GM21786 (cell line): ENCODE measurements around the gene TERT.

Experiments
- ATAC-seq: cut with Tn5 transposase; IDR thresholded peaks from one replicate; pipeline ENCODE4 v1.9.1; 2021; ENCODE audit not compliant: unreplicated experiment

TERT gene

DNA sequence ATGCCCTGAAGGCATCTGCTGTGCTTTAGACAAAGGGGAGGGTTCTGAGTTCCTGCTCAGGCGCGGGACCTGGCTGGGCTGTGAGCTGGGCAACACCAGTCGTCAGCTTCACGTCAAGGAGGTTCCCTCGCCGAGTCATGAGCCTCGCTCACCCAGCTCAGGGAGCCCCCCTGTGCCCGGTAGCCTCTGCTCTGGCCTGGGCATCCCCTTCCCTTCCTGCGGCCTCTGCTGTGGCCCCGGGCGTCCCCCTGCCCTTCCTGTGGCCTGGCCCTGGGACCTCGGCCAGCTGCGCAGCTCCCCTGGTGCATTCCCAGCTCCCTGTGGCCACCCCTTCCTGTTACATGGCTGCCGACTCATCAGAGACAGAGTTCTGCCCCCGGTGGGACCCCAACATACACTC lies 29.8 kb downstream of the TERT start:
- no peak for ATAC-seq

DNA sequence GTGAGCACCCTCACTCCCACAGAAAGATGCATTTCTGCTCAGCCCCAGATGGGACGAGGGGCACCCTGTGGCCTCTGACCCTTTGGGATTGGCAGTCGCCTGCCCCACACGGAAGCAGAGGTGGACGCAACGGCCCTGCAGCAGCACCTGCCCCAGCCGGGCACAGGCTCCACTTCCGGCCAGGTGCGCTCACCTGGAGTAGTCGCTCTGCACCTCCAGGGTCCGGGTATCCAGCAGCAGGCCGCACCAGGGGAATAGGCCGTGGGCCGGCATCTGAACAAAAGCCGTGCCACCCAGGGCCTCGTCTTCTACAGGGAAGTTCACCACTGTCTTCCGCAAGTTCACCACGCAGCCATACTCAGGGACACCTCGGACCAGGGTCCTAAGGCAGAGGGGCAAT lies 30.7 kb downstream of the TERT start:
- ATAC-seq = no peak

DNA sequence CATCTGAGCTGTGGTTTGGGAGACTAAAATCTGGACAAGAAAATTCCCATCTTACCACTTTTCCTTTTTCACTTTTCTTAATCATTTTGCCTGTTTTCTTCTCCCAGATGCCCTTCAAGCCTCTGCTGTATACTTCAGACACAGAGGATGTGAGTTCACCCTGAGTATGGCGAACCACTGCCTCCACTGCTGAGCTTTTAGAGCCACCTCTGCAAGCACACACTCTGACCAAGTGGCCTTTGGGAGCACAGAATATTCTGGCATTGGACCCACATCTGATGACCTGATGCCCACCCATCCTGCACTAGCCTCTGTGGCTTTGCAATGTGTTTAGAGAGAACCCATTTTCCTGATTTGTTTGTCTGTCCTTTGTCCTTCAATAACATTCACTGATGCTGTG lies 32.5 kb downstream of the TERT start:
- ATAC-seq = no peak

DNA sequence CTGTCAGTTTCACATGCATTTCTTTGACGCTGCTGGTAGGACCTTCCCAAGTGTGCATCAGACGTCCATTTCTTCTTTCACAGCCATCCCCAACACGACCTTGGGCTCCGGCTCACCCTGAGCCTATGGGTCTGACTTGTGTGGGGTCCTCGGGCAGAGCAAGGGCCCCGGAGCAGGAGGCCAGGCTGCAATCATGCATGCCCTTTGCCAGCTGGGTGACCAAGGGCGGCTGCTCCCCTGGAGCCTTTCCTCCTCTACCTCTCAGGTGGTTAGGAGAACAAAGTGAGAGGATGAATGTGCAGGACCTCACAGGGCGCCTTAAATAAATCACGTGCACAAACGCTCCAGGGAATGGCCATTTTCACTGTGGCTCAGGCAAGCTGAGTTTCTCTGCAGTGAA lies 33.2 kb downstream of the TERT start:
- no peak for ATAC-seq

DNA sequence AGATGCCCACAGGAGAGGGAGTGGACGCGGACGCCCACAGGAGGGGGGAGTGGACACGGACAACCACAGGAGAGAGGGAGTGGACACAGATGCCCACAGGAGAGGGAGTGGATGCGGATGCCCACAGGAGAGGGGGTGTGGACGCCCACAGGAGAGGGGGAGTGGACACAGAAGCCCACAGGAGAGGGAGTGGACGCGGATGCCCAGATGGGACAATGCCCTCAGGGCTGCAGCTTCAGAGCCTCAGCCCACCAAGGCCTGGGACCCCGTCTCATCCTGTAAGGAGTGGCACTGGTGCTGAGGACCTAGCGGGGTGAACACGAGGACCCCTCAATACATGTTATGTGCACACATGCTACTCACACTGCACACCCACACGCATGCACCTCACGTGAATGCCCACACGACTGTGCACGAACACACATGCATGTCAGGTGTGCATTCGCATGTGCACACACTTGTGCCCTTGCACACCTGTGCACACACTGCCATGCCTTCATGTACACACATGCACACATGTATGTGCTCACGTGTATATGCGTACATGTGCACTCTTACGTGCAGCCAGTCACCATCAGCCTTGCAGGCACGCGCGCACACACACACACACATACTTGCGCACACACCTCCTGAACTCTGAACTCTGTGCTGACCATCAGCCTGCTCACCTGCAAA lies 34.9 kb downstream of the TERT start:
- ATAC-seq = no peak

DNA sequence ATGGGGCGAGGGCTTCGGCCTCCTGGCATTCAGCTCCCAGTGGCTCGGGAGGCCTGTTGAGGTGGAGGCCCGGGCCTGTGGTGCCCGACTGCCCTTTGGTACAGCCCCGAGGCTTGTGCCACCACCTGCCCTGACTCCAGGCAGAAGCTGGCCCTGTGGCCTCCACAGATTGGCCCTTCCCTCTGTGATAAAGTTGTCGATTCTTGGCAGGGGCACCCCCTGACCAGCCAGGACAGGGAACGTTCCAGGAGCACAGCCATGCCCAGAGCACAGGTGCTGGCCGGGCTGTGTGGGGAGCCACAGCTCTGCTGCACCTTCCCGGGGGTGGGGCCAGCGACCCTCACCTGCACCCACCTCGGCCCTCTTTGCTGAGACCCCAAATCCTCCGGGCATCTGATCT lies 37.0 kb downstream of the TERT start:
- ATAC-seq = no peak

DNA sequence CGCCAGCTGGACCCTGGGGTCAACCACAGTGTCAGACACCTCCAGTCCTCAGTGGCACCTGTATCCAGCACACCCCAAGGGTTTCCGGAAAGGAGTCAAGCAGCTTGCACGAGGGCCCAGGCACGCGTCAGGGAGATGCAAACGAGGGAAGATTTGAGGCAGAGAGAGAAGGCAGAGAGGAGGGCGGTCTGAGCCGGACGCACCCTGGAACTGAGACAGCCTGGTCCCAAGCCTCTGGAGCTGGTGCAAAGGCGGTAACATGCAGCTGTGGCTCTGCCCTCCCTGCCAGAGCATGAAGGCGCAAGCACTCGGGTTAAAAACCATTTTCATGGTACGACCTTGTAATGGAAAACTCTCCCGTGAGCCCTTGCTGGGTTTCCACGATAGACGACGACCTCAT lies 37.5 kb downstream of the TERT start:
- ATAC-seq = no peak

DNA sequence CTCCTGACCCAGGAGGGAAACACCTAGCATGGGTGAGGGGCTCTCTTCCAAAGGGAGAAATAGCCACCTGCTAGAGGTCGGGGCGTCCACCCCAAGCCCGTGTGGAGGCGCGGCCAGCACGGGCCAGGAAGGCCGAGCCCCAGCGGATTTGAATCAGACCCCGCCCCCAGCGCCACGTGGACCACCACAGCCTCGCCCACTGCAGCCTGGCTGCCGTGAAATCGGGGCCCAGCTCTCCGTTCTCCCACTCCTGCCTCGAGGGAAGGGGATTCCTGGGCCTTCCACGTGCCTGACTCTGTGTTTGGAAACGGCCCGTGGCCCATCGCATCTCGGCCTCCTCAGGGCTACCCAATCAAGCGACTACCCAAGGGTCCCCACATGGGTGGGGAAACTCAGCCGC lies 38.1 kb downstream of the TERT start:
- no peak for ATAC-seq

DNA sequence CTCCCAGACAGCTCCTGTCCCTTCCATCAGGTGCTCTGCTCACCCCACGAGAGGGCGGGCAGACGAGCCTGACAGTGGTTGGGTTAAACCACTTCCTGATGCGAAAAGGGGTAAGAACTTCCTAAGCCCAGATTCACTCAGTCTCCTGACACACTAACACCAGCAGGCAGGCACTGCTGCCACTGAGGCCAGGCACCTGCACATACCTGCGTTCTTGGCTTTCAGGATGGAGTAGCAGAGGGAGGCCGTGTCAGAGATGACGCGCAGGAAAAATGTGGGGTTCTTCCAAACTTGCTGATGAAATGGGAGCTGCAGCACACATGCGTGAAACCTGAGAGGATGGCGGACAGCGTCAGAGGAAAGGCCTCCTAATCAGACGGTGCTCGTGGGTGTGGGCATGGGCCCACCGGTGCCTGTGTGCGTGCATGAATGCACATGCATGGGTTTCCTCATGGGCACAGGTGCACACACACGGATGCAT lies 39.7 kb downstream of the TERT start:
- no peak for ATAC-seq

DNA sequence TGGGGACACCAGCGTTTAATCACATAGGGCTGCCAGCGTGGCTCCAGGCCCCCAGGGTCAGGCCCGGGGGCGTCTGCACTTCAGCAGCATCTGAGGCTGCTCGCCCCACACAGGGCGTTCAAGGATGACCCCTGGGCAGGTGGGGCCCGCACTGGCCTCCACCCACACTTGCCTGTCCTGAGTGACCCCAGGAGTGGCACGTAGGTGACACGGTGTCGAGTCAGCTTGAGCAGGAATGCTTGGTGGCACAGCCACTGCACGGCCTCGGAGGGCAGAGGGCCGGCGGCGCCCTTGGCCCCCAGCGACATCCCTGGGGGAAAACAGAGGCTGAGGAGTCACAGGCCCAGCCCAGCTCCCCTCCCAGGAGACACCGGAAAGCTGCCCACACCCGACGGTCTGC lies 40.7 kb downstream of the TERT start:
- ATAC-seq = no peak

DNA sequence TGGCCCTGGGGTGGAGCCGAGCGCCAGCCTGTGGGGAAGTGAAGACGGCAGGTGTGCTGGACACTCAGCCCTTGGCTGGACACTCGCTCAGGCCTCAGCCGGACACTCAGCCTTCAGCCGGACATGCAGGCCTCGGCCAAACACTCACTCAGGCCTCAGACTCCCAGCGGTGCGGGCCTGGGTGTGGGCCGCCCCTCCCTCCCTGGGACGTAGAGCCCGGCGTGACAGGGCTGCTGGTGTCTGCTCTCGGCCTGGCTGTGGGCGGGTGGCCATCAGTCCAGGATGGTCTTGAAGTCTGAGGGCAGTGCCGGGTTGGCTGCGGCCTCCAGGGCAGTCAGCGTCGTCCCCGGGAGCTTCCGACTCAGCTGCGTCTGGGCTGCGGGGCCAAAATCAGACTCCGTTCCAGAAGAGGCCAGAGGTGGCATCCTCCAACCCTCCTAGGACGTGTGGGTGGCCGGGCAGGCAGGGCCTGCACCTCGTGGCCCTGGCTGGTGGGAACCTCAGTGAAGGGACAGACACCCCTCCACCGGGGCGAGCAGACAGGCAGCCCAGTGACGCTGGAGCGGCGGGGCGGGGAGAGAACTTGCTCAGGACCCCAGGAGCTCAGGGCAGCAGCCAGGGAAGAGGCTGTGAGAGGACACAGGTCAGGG lies 41.3 kb downstream of the TERT start:
- no peak for ATAC-seq

DNA sequence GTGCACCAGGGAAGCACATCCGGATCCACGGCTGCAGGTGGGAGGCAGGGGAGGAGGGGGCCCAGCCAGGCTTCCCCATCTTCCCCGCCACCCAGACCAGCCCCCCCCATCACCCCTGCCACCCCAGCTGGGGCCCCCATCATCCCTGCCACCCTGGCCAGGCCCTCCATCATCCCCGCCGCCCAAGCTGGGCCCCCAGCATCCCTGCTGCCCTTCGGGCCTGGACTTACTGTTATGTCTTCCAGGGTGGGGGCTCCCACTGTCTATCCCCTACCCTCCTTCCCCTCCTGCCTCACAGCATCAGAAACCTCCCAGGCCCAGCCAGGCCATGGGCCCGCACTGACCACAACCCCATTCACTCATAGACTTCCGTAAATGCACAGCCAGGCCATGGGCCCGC lies 42.2 kb downstream of the TERT start:
- ATAC-seq = no peak

DNA sequence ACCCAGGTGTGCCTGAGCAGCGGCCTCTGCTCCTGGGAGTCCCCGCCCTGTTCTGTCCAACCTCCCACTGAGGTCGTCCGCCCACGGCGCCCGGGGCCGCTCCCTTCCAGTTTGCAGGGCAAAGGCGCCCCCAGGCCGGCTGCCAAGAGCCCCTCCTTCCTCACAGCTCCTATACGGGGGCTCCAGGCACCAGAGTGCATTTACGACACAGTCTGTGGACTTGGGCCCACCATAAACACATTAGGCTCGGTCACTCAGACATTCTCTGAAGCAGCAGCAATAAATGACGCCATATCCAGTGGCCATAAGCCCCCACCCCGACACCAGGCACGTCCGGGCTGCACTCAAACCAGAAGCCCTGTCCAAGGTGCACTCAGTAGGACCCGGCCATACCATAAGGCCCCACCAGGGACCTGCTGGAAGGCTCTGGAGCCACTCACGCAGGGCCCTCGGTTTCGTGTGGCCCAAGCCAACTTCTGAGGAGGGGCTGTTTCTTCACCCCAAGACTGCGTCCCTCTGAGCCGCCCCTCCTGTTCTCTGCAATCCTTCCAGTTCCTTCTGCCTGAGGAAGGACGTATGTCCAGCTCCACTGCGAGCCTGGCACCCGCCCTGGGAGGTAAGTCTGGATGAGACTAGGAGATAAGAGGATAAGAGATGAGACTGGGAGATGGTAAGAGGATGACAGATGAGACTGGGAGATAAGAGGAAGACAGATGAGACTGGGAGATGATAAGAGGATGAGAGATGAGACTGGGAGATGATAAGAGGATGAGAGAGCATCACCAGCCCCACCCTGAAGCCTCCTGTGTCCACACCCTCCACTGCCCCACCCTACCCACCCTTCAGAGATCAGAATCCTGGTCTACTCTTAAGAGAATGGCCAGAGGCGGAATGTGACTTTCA lies 42.9 kb downstream of the TERT start:
- no peak for ATAC-seq

DNA sequence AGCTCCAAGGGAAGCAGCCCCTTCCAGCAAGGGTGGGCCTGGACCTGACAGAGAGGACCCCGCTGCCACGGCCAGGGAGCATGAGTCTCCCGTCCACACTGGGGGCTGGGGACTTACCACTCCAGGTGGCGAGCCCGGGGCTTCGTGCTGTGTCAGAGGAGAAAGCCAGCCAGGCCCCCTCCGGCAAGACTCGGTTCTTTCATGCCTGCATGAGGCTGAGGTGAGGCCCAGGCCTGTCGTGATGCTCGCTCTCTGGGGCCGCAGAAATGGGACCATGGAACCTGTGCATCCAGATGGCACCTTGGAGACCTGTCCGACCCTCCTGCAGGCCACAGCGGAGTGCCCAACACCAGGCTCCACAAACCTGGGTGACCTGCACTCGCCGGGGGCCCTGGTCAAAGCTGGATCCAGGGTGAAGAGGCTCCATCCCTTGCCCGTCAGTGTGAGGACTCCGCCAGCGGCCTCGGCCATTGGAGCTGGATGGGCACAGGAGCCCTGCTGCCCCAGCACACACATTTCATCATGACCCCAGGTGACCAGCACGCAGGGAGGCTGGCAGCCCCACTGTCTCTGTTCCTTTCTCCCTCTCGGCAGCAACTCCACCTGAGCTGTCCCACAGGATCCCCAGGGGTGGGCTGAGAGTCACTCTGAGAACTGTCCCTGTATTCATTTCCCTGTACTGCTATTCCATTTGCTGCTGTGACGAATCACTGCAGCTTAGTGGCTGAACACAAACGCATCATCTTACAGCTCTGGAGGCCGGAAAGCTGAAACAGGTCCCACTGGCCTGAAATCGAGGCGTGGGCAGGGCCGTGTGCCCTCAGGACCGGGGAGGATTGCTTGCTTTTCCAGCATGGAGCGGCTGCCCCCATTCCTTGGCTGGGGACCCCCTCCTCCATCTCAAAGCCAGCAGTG lies 45.2 kb downstream of the TERT start:
- ATAC-seq = no peak

DNA sequence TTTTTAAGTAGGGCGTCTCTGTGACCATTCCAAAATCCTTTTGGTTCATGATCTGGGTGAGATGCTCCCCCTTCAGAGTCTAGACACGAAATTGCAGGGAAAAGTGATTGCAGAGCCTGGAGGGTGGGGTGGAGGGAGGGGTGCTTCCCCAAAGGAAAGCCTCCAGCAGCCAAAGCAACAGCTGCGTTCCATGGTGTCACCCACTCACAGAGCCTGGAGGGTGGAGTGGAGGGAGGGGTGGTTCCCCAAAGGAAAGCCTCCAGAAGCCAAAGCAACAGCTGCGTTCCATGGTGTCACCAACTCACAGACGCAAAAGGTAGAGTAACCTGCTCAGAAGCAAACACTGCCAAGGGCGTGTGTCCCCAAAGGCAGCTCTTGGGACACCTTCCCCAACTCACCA lies 47.1 kb downstream of the TERT start:
- ATAC-seq = no peak

DNA sequence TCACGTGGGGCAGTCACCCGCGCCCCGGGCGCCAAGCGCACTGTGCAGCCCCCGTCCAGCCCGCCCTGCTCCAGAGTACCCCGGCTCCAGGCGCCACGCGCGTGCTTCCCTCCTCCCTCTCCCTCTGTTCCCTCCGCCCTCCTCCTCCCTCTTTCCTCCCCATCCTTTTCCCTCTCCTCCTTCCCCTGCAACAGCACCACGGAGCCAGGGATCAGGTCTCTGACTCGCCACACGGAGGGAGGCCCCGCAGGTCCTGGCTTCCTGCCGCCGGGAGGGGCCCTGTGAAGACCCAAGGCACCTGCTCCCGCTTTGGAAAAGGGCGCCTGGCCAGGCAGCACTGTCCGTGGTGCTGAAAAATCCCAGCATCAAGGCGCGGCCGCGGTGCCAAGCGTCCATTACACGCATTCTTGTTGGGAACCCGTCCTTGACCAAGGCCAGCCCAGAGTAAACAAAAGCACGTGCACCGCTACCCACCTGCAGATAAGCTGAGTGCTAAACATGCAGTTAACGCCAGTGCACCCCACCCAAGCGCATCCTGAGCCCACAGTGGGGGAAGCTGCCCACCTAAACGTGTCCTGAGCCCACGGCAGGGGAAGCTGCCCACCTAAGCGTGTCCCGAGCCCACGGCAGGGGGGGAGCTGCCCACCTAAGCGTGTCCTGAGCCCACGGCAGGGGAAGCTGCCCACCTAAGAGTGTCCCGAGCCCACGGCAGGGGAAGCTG lies 48.0 kb downstream of the TERT start:
- no peak for ATAC-seq

DNA sequence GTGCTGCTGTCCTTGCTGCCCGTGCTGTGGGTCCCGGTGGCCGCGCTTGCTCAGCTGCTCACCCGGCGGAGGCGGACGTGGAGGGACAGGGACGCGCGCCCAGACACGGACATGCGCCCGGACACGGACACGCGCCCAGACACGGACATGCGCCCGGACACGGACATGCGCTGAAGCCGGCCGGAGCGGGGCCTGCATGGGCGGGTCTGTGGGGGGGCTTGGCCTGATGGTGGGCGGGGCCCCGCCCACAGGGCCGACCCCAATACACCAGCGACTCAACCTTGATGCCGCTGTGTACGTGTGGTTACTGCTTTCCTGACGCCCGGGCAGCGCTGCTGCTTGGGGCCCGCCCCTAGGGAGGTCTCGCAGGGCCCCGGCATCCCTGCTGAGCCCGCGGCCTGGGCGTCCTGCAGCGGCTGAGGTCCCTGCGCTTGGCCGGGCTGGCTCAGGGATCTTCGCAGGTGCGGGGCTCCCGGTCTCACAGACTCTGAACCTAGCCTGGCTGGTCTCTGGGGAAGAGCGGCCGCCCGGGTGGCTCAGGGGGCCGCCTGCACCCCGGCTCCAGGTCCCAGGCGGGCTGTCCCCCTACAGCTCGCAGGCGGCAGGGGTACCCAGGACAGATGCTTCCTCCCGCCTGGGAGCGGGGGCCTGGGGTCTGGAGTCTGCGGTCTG lies 48.8 kb downstream of the TERT start:
- no peak for ATAC-seq

DNA sequence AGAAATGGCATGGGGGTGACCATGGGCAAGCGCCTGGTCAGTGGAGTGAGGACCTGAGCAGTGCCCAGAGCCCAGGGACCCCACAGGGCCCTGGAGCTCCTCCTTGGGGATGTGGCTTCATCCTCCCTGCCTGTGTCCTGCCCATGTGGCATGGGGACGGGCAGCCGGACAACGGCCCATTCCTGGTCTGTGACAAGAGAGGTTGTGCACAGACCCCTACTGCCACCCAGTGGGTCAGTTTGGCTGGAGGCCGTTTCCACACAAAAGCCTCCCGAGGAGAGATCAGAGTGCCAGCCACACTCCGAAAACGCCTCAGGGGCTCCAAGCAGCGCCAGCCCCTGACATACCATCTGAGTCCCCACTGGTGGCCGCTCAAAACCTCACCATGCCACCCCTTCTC lies 49.9 kb downstream of the TERT start:
- no peak for ATAC-seq

DNA sequence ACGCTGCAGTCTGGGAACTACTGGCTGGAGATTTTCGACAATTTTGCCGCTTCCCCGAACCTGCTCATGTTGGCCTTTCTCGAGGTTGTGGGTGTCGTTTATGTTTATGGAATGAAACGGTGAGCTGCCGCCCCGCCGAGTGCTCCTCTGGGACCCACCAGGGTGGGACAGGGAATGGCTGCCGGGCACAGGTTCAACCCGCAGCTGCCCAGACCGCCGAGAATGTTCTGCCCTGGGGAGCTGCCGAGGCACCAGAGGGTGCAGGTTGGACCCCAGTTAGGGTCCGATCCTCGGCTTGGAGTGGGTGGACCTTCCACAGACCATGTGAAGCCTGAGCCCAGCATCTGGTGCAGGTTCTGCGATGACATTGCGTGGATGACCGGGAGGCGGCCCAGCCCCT lies 50.6 kb downstream of the TERT start:
- ATAC-seq = no peak
